Nephron progenitor cell (in vitro differentiated cells): Measurements from ENCODE around the gene SH3PXD2B.

ENCODE experiments used
- DNase-seq: peaks from one replicate; pipeline ENCODE4 v3.0.0; 2021
- H3K27ac Mint-ChIP-seq: 2 replicates; pipeline ENCODE4 v1.8.0; 2021; ENCODE audit warnings: mild to moderate bottlenecking, moderate library complexity, mixed read lengths
- H3K27me3 Mint-ChIP-seq: 2 replicates; pipeline ENCODE4 v1.8.0; 2021; ENCODE audit warnings: mild to moderate bottlenecking, low read depth, mixed read lengths; ENCODE audit not compliant: poor library complexity
- H3K36me3 Mint-ChIP-seq: 2 replicates; pipeline ENCODE4 v1.8.0; 2021; ENCODE audit warnings: low read depth, mixed read lengths
- H3K4me1 Mint-ChIP-seq: 2 replicates; pipeline ENCODE4 v1.8.0; 2021; ENCODE audit warnings: mixed read lengths
- H3K4me3 Mint-ChIP-seq: 2 replicates; pipeline ENCODE4 v1.8.0; 2021; ENCODE audit warnings: mild to moderate bottlenecking, moderate library complexity, mixed read lengths
- H3K9me3 Mint-ChIP-seq: 2 replicates; pipeline ENCODE4 v1.8.0; 2021; ENCODE audit warnings: mild to moderate bottlenecking, moderate library complexity, mixed read lengths
- TF ChIP-seq, protein P1 (sequence below): fragments of 200-600 bp; sonication (generic); IDR thresholded peaks from 2 replicates; pipeline ENCODE4 v1.5.0; 2021; ENCODE audit warnings: antibody characterized with exemption

Gene SH3PXD2B

GRCh38 chr5:172339264-172340180 is 114.8 kb downstream of the SH3PXD2B start:
- peaks cover 71% of the 10 kb centered on the region for H3K36me3 Mint-ChIP-seq
- H3K27ac Mint-ChIP-seq, result peak overlapping the region; percentile 71
- no peak overlapping the region for H3K4me3 Mint-ChIP-seq
- TF ChIP-seq, protein P1, sequence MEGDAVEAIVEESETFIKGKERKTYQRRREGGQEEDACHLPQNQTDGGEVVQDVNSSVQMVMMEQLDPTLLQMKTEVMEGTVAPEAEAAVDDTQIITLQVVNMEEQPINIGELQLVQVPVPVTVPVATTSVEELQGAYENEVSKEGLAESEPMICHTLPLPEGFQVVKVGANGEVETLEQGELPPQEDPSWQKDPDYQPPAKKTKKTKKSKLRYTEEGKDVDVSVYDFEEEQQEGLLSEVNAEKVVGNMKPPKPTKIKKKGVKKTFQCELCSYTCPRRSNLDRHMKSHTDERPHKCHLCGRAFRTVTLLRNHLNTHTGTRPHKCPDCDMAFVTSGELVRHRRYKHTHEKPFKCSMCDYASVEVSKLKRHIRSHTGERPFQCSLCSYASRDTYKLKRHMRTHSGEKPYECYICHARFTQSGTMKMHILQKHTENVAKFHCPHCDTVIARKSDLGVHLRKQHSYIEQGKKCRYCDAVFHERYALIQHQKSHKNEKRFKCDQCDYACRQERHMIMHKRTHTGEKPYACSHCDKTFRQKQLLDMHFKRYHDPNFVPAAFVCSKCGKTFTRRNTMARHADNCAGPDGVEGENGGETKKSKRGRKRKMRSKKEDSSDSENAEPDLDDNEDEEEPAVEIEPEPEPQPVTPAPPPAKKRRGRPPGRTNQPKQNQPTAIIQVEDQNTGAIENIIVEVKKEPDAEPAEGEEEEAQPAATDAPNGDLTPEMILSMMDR, result no peak
- no peaks in the 10 kb centered on the region for H3K27me3 Mint-ChIP-seq
- H3K9me3 Mint-ChIP-seq, result no peaks in the 10 kb centered on the region
- no peak for DNase-seq
- H3K4me1 Mint-ChIP-seq, result peaks cover 25% of the 10 kb centered on the region

DNA sequence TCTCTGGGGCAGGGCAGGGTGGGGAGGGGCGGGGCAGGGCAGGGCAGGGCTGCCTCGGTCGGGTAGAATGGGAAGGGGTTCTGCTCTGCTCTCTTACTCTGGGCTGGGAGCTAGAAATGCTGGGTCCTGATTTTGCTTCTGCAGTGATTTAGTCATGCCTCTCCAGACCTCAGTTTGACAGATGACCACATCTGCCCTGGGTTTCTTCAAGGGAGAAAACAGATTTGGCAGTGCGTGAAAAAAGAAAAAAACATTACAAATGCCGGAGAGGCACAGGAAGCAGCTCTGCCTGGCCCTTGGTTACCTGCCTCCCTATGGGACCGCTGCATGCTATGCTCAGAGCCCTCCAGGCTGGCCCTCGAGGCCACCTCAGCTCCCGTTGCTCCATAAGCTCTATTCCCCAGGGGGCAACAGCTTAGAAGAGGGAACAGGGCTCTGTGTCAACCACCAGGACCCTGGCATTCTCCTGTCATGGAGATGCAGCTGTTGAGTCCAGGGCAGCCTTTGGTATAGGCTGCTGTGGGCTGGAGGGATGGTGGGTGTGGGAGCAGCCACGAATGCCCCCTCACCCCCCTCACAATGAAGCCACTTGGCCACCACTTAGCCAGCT is 117.5 kb downstream of the SH3PXD2B start:
- Mint-ChIP-seq H3K4me3 (no peak overlapping the region), H3K27me3 (no peaks in the 10 kb centered on the region), H3K36me3 (peaks cover 57% of the 10 kb centered on the region), H3K27ac (no peak overlapping the region), H3K4me1 (peaks cover 25% of the 10 kb centered on the region), H3K9me3 (no peaks in the 10 kb centered on the region)
- no peak for DNase-seq
- TF ChIP-seq, protein P1, result no peak

DNA sequence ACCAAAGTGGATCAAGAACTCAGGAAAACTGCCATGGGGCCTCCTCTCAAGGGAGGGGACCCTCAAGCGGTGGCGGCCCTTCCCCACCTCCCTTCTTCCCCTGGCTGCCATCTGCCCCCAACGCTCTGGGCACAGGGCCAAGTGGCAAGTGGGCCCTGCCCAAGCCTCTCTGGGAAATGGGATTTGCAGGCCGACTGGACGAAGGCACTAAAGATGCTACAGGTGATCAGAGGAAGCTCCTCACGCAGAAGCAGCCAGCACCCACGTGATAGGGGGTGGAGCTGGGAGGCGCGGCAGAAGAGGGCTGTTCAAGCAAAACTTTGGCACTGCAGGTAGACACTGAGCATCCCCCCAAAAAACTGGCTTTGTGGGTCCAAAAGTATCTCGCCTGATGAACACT is 118.1 kb downstream of the SH3PXD2B start:
- Mint-ChIP-seq H3K4me1 (peaks cover 24% of the 10 kb centered on the region), H3K36me3 (peaks cover 52% of the 10 kb centered on the region), H3K27ac (no peak overlapping the region), H3K9me3 (no peaks in the 10 kb centered on the region), H3K4me3 (no peak overlapping the region), H3K27me3 (no peaks in the 10 kb centered on the region)
- TF ChIP-seq, protein P1, result no peak
- no peak for DNase-seq

- Mint-ChIP-seq H3K4me1 (peaks cover 20% of the 10 kb centered on the region), H3K27ac (peak overlapping the region; percentile 80), H3K27me3 (no peaks in the 10 kb centered on the region), H3K36me3 (peaks cover 46% of the 10 kb centered on the region), H3K9me3 (no peaks in the 10 kb centered on the region), H3K4me3 (no peak overlapping the region)
- TF ChIP-seq, protein P1, result no peak
- no peak for DNase-seq
Observed at GRCh38 chr5:172335721-172336120, 118.6 kb downstream of the SH3PXD2B start.

DNA sequence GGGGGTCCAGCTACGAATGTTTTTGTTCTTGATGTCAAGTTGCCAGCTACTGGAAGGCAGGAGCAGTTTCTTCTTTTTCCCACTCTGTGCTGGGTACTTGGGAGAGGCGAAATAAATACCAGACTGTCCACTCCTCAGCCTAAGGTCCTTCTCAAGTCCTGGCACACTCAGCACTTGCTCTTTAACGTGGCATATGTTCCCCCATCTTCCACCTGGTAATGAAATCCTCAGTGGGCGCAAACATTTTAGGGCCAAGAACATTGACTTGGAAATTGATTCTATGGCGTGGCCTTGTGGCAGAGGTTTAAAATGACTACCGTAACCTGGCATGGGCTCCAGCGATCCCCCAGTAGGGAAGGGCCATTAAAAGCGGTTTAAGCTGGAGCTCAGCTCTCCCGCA is 119.7 kb downstream of the SH3PXD2B start:
- Mint-ChIP-seq H3K27ac (no peak overlapping the region), H3K4me3 (no peak overlapping the region), H3K27me3 (no peaks in the 10 kb centered on the region), H3K4me1 (peaks cover 20% of the 10 kb centered on the region), H3K9me3 (no peaks in the 10 kb centered on the region), H3K36me3 (peaks cover 37% of the 10 kb centered on the region)
- TF ChIP-seq, protein P1, result no peak
- DNase-seq, result no peak
